HCT116 (cell line): ENCODE data around the gene MRTFB. TPM values are rescaled to one million over a fixed set of nuclear protein-coding genes. Genes with fewer than 3 reads are reported as not detected.

Experiments
- ATAC-seq: fragments of 200-7000 bp; cut with Tn5 transposase; 2 replicates; pipeline ENCODE4 v1.9.1; 2020; ENCODE audit warnings: mild to moderate bottlenecking, moderate library complexity
- BruUV-seq: library from RNA; stranded (reverse); fragments of 400-500 nt; replicated peaks from 2 replicates; lab custom pipeline; 2021; lab: Mats Ljungman, UMichigan
- CTCF ChIA-PET: fragments of 300-600 bp; sonication (Branson Sonifier 250); formaldehyde crosslinking; loops from one replicate; lab custom pipeline; 2021; ENCODE audit warnings: antibody characterized with exemption; lab: Charles Lee
- POLR2A ChIA-PET: fragments of 300-600, 350-600 bp; sonication (Branson Sonifier 250); formaldehyde crosslinking; loops from one replicate; lab custom pipeline; 2021; ENCODE audit warnings: antibody characterized with exemption; lab: Charles Lee
- RAD21 ChIA-PET, 2 experiments: fragments of 300-600 bp; sonication (Branson Sonifier 250); formaldehyde crosslinking; loops; one replicate each; lab custom pipeline; 2023; ENCODE audit warnings: low total read pairs in 2 of 2; ENCODE audit not compliant: uncharacterized antibody in 2 of 2, unreplicated experiment in 2 of 2, low non-redundant PET in 1 of 2; lab: Charles Lee
- DNase-seq: peaks from one replicate; pipeline ENCODE4 v3.0.0-alpha.2; 2010; ENCODE audit warnings: low read depth, low spot score
- H2AFZ ChIP-seq: fragments of 200-600 bp; shearing (Covaris generic), sonication (generic); 2 replicates; pipeline ENCODE4 v1.6.1; 2017; ENCODE audit warnings: low read depth, mixed run types, mixed read lengths, antibody characterized with exemption, low read length; ENCODE audit not compliant: poor library complexity, severe bottlenecking
- H3K27ac ChIP-seq: 2 replicates; pipeline ENCODE4 v1.5.1; 2012; ENCODE audit warnings: low read depth, low read length
- H3K27me3 ChIP-seq: fragments of 200-600 bp; sonication (generic); 2 replicates; pipeline ENCODE4 v1.6.1; 2016; ENCODE audit warnings: mixed run types, low read length, mixed read lengths; ENCODE audit not compliant: insufficient read depth
- H3K36me3 ChIP-seq, 2 experiments: fragments of 200-500 bp in 1 of 2; fragments of 200-600 bp in 1 of 2; sonication (Bioruptor generic) in 1 of 2; sonication (generic) in 1 of 2; 2 replicates each; pipeline versions ENCODE4 v1.5.1 to v1.6.1; 2014 to 2016; ENCODE audit warnings: low read length in 2 of 2, inconsistent platforms in 1 of 2, mixed read lengths in 1 of 2, mixed run types in 1 of 2; ENCODE audit not compliant: insufficient read depth in 2 of 2, control insufficient read depth in 1 of 2
- H3K4me1 ChIP-seq, 2 experiments: fragments of 200-600 bp in 1 of 2; sonication (generic) in 1 of 2; 2 replicates each; pipeline versions ENCODE4 v1.5.1 to v1.6.1; 2012 to 2017; ENCODE audit warnings: low read length in 2 of 2, inconsistent platforms in 1 of 2, mild to moderate bottlenecking in 1 of 2, mixed read lengths in 1 of 2, mixed run types in 1 of 2, moderate library complexity in 1 of 2; ENCODE audit not compliant: insufficient read depth in 2 of 2, control insufficient read depth in 1 of 2
- H3K4me2 ChIP-seq: fragments of 200-600 bp; sonication (generic); 2 replicates; pipeline ENCODE4 v1.6.1; 2017; ENCODE audit warnings: mixed run types, low read length, mixed read lengths
- H3K4me3 ChIP-seq, 2 experiments: fragments of 200-600 bp in 1 of 2; sonication (generic) in 1 of 2; replicated peaks in 1 of 2; 2 replicates each; pipeline ENCODE4 v1.5.1; 2011 to 2016; ENCODE audit warnings: low read length in 2 of 2, control low read depth in 1 of 2, low read depth in 1 of 2, mild to moderate bottlenecking in 1 of 2, mixed read lengths in 1 of 2, mixed run types in 1 of 2
- H3K79me2 ChIP-seq: fragments of 200-600 bp; sonication (generic); 2 replicates; pipeline ENCODE4 v1.6.1; 2017; ENCODE audit warnings: mild to moderate bottlenecking, mixed run types, low read length, moderate library complexity, mixed read lengths; ENCODE audit not compliant: insufficient read depth
- H3K9ac ChIP-seq: fragments of 200-600 bp; sonication (generic); 2 replicates; pipeline ENCODE4 v1.6.1; 2016; ENCODE audit warnings: low read length, mixed read lengths
- H3K9me2 ChIP-seq: fragments of 200-600 bp; sonication (generic), shearing (Covaris generic); 2 replicates; pipeline ENCODE4 v1.6.1; 2017; ENCODE audit warnings: mixed run types, mild to moderate bottlenecking, moderate library complexity; ENCODE audit not compliant: insufficient read depth
- H3K9me3 ChIP-seq, 2 experiments: fragments of 200-500 bp in 1 of 2; fragments of 200-600 bp in 1 of 2; sonication (Bioruptor generic) in 1 of 2; sonication (generic) in 1 of 2; 2 replicates each; pipeline ENCODE4 v1.6.1; 2014 to 2017; ENCODE audit warnings: low read length in 2 of 2, mixed read lengths in 2 of 2, inconsistent platforms in 1 of 2, low read depth in 1 of 2, mild to moderate bottlenecking in 1 of 2, mixed run types in 1 of 2, moderate library complexity in 1 of 2; ENCODE audit not compliant: control insufficient read depth in 1 of 2, insufficient read depth in 1 of 2
- H4K20me1 ChIP-seq: fragments of 200-600 bp; sonication (generic), shearing (Covaris generic); 2 replicates; pipeline ENCODE4 v1.6.1; 2017; ENCODE audit warnings: mixed run types, mild to moderate bottlenecking, moderate library complexity; ENCODE audit not compliant: insufficient read depth
- EZH2 ChIP-seq: fragments of 200-600 bp; sonication (generic); IDR thresholded peaks from 2 replicates; pipeline ENCODE4 v1.6.1; 2017; ENCODE audit warnings: antibody characterized with exemption, mixed run types
- FOSL1 ChIP-seq: IDR thresholded peaks from 2 replicates; pipeline ENCODE4 v1.6.1; 2012; ENCODE audit warnings: low read depth
- POLR2A ChIP-seq: IDR thresholded peaks from 2 replicates; pipeline ENCODE4 v1.7.0; 2011; ENCODE audit warnings: borderline replicate concordance; ENCODE audit not compliant: insufficient read depth, insufficient read length; ENCODE audit errors: extremely low read depth
- POLR2AphosphoS5 ChIP-seq: IDR thresholded peaks from 2 replicates; pipeline ENCODE4 v1.6.1; 2011; ENCODE audit warnings: mild to moderate bottlenecking, low read depth, low read length, moderate library complexity
- YY1 ChIP-seq: IDR thresholded peaks from 2 replicates; pipeline ENCODE4 v1.6.1; 2011; ENCODE audit warnings: low read length, low read depth, moderate library complexity, mild to moderate bottlenecking; ENCODE audit not compliant: insufficient replicate concordance; ENCODE audit errors: extremely low read depth
- ZFX ChIP-seq: fragments of 450-650 bp; IDR thresholded peaks from 2 replicates; pipeline ENCODE4 v1.6.1; 2017
- ZNF274 ChIP-seq: fragments of 200-500 bp; sonication (Bioruptor generic); IDR thresholded peaks from 2 replicates; pipeline ENCODE4 v1.6.1; 2014; ENCODE audit warnings: mild to moderate bottlenecking, low read depth, low read length, inconsistent platforms
- intact Hi-C: fragments of 100-400 bp; cut with micrococcal nuclease; formaldehyde crosslinking; loops from 2 replicates; pipeline ENCODE4 v1.10.0; 2022
- total RNA-seq: library from RNA; stranded (reverse); gene quantifications from one replicate; pipeline ENCODE4 v1.2.1, GENCODE V29; 2021; ENCODE audit not compliant: unreplicated experiment
- TF ChIP-seq, protein P1 (sequence below), 3 experiments: fragments of 200-600 bp in 1 of 3; sonication (generic) in 1 of 3; IDR thresholded peaks in 2 of 3; conservative IDR thresholded peaks in 1 of 3; 2 replicates each; pipeline ENCODE4 v1.5.1; 2012 to 2017; ENCODE audit warnings: low read depth in 2 of 3, low read length in 2 of 3, antibody characterized with exemption in 1 of 3, borderline replicate concordance in 1 of 3, control low read depth in 1 of 3, mild to moderate bottlenecking in 1 of 3, mixed read lengths in 1 of 3, mixed run types in 1 of 3, moderate library complexity in 1 of 3; ENCODE audit not compliant: insufficient read depth in 1 of 3
- TF ChIP-seq, protein P2 (sequence below): IDR thresholded peaks from 2 replicates; pipeline ENCODE4 v1.6.1; 2012

The MRTFB gene
- total RNA-seq, 1 experiment from 2014 or later: 39.0 TPM

DNA sequence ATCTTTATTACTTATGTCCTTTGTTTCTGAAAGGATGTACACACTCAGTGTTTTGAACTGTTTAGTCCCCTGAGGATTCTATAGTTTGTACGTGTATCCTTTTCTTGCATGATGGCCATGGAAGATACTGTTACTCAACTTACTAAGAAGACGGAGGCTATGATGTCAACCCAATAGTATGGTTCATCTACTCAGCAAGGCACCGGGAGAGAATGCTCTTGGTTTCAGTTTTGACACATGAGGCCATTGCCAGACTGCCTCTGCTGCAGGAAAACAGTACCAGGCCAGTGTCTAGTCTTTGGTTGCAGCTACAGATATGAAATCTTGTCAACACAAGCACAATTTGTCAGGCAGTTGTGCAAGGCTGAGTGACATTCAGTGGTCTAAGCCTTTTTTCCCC lies 134.5 kb downstream of the MRTFB start:
- Histone ChIP-seq H4K20me1 (no peaks in the 10 kb centered on the region; the same call in 1 of the 2 replicates), H3K27ac (no peak overlapping the region), H3K9ac (no peak overlapping the region), H3K4me2 (no peak overlapping the region), H2AFZ (no peak overlapping the region), H3K9me2 (no peaks in the 10 kb centered on the region), H3K79me2 (no peaks in the 10 kb centered on the region), H3K27me3 (no peaks in the 10 kb centered on the region), H3K4me1 (no peaks in the 10 kb centered on the region), H3K9me3 (no peaks in the 10 kb centered on the region), H3K36me3 (no peaks in the 10 kb centered on the region), H3K4me3 (no peak overlapping the region)
- intact Hi-C loops: no loop called here
- DNase-seq (no peak), ATAC-seq (no peak)
- ChIA-PET CTCF (no interaction called here), POLR2A (no interaction called here), RAD21 (no interaction called here)
- TF ChIP-seq YY1 (no peak), EZH2 (no peak), ZFX (no peak), POLR2A (no peak), POLR2AphosphoS5 (no peak), ZNF274 (no peak), FOSL1 (no peak)
- TF ChIP-seq, protein P1, sequence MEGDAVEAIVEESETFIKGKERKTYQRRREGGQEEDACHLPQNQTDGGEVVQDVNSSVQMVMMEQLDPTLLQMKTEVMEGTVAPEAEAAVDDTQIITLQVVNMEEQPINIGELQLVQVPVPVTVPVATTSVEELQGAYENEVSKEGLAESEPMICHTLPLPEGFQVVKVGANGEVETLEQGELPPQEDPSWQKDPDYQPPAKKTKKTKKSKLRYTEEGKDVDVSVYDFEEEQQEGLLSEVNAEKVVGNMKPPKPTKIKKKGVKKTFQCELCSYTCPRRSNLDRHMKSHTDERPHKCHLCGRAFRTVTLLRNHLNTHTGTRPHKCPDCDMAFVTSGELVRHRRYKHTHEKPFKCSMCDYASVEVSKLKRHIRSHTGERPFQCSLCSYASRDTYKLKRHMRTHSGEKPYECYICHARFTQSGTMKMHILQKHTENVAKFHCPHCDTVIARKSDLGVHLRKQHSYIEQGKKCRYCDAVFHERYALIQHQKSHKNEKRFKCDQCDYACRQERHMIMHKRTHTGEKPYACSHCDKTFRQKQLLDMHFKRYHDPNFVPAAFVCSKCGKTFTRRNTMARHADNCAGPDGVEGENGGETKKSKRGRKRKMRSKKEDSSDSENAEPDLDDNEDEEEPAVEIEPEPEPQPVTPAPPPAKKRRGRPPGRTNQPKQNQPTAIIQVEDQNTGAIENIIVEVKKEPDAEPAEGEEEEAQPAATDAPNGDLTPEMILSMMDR (IDR thresholded peaks at IDR 0.05 in 2 of 3, conservative IDR thresholded peaks at IDR 0.05 in 1 of 3; ENCODE audit: borderline replicate concordance in 1 of 3, insufficient read depth in 1 of 3, low read depth in 2 of 3, low read length in 2 of 3): no peak
- TF ChIP-seq, protein P2, sequence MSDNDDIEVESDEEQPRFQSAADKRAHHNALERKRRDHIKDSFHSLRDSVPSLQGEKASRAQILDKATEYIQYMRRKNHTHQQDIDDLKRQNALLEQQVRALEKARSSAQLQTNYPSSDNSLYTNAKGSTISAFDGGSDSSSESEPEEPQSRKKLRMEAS: no peak
- BruUV-seq: no TSS peak
